Neutrophil (primary cell): ENCODE results near the gene MINK1.
A peak's percentile ranks its signal among the peaks of the same experiment; 100 is the strongest.

Experiments
- H3K27ac ChIP-seq: fragments of 200-600 bp; sonication (generic); 2 replicates; pipeline ENCODE4 v1.5.1; 2016; ENCODE audit warnings: mild to moderate bottlenecking, moderate library complexity
- H3K27me3 ChIP-seq: fragments of 200-600 bp; sonication (generic); 2 replicates; pipeline ENCODE4 v1.6.0; 2016; ENCODE audit warnings: mild to moderate bottlenecking
- H3K36me3 ChIP-seq: fragments of 200-600 bp; sonication (generic); 2 replicates; pipeline ENCODE4 v1.5.1; 2017
- H3K4me1 ChIP-seq, 2 experiments: fragments of 200-600 bp in 1 of 2; sonication (generic) in 1 of 2; 1 replicate in 1 of 2; 2 replicates in 1 of 2; pipeline versions ENCODE4 v1.5.1 to v1.6.1; 2013 to 2016; ENCODE audit warnings: low read depth in 1 of 2, low read length in 1 of 2, mild to moderate bottlenecking in 1 of 2, moderate library complexity in 1 of 2; ENCODE audit not compliant: control insufficient read depth in 1 of 2, insufficient read depth in 1 of 2
- H3K4me3 ChIP-seq, 2 experiments: fragments of 200-600 bp in 1 of 2; sonication (generic) in 1 of 2; 1 replicate in 1 of 2; 2 replicates in 1 of 2; pipeline ENCODE4 v1.5.1; 2013 to 2016; ENCODE audit warnings: low read depth in 1 of 2, low read length in 1 of 2, mild to moderate bottlenecking in 1 of 2, moderate library complexity in 1 of 2
- H3K9me3 ChIP-seq: fragments of 200-600 bp; sonication (generic); 2 replicates; pipeline ENCODE4 v1.5.1; 2016
- TF ChIP-seq, protein P1 (sequence below): fragments of 200-600 bp; sonication (generic); IDR thresholded peaks from 2 replicates; pipeline ENCODE4 v1.5.1; 2016; ENCODE audit warnings: antibody characterized with exemption

The MINK1 gene

DNA sequence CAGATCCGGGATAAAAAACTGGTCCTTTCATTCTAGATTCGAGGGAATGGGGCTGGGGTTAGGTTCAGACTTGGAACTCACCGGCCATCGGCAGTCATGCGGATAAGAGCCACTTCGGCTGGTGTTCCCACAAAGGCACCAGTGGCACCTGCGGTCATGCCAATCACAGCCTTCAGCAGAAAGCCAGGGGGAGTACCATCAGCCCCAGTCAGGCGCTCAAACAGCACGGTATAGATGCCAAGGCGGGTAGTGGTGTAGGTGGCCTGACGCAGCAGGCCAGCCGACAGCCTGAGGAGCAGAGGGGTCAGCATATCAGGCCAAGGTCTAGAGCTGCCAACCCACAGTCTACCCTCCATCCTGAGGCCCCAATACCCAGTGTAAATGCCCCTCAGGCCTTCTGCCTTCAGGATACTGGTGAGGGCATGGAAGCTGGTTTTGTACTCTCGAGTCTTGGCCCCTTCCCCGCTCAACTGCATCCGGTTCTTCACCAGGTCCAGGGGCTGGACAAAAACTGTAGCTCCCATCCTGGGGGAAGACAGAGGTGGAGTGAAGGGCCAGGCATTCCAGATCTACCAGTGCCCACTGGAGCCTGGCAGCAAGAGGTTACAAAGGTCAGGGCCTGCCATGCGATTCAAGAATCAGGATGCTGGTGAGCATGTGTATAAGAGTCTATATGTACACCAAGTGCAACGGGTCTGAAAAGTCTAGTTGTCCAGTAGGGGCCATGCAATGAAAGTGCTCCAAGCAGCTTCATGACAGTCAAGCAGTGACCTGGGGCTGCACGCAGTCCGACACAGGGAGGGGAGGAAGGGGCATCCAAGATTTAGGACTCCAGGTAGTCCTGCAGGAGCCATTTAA is 105.8 kb downstream of the MINK1 start:
- Histone ChIP-seq H3K27me3 (peaks cover 7% of the 10 kb centered on the region), H3K9me3 (no peaks in the 10 kb centered on the region), H3K4me1 (peaks cover 58 to 66% of the 10 kb centered on the region in 2 experiments), H3K36me3 (peaks cover 47% of the 10 kb centered on the region), H3K27ac (peak overlapping the region; percentile 96), H3K4me3 (peak overlapping the region; percentile 83 to 99)
- TF ChIP-seq, protein P1, sequence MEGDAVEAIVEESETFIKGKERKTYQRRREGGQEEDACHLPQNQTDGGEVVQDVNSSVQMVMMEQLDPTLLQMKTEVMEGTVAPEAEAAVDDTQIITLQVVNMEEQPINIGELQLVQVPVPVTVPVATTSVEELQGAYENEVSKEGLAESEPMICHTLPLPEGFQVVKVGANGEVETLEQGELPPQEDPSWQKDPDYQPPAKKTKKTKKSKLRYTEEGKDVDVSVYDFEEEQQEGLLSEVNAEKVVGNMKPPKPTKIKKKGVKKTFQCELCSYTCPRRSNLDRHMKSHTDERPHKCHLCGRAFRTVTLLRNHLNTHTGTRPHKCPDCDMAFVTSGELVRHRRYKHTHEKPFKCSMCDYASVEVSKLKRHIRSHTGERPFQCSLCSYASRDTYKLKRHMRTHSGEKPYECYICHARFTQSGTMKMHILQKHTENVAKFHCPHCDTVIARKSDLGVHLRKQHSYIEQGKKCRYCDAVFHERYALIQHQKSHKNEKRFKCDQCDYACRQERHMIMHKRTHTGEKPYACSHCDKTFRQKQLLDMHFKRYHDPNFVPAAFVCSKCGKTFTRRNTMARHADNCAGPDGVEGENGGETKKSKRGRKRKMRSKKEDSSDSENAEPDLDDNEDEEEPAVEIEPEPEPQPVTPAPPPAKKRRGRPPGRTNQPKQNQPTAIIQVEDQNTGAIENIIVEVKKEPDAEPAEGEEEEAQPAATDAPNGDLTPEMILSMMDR, result no peak

DNA sequence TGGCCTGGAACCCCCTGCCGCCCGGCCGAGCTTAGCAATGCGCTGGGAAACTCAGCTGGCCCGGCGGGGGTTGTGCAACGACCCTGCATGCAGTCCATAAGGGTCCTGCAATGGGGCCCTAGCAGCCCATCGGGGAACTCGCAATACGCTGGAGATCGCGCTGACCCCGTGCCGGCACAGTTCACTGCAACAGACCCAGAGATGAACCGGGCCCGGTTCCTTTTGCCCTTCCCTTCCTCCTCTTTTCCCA is 106.3 kb downstream of the MINK1 start:
- Histone ChIP-seq H3K27me3 (peaks cover 1% of the 10 kb centered on the region), H3K4me1 (peaks cover 58 to 66% of the 10 kb centered on the region in 2 experiments), H3K4me3 (peak overlapping the region; percentile 83 to 99), H3K27ac (peak overlapping the region; percentile 96), H3K36me3 (peaks cover 47% of the 10 kb centered on the region), H3K9me3 (no peaks in the 10 kb centered on the region)
- TF ChIP-seq, protein P1, result no peak

DNA sequence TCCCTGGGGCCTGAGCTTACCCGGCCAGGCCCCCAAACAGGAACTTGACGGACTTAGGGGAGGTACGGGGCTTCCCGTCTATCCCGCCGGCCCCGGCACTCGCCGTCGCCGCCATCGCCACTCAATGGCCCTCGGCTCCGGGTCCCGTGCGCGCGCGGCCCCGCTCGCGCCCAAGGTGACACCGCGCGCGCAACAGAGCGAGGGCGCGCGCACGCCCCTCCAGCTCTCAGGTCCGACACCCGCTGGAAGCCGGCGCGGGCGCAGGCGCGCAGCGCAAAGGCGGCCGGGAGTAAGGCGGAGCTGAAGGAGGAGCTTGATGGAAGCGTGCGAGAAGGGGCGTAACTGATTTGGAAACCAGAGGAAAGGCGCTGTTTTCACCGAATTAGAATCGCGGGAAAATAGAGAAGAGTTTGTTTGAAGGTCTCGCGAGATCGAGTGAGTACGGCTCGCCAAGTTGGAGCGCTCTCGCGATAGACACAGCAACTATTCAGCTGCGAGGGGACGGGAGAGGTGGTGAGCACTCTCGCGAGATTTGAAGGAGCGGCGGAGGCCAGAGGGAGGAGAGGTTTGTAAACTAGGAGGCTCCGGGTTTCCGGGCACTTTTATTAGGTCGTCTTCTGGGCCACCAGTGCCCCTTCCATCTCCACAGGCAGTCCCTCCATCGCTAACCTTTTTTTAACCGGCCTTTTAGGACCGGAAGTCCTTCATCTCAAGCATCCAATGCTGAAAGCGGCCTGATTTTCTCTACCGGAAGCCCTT is 106.8 kb downstream of the MINK1 start, which contains the start of the genes RNF167 and SLC25A11:
Gene RNF167 (plus strand): TSS at position 473 of the 759 bp plus-strand sequence. CDS start 642 bp downstream, outside the sequence.
Gene SLC25A11 (minus strand): TSS at position 251 of the 759 bp plus-strand sequence. CDS start 136 bp downstream, at position 115.
- Histone ChIP-seq H3K9me3 (no peaks in the 10 kb centered on the region), H3K27me3 (no peaks in the 10 kb centered on the region), H3K4me3 (peak within 1 kb of the TSS; percentile 83 to 99), H3K27ac (peak within 1 kb of the TSS; percentile 96), H3K4me1 (peaks cover 60 to 68% of the 10 kb centered on the region in 2 experiments), H3K36me3 (peaks cover 49% of the 10 kb centered on the region)
- TF ChIP-seq, protein P1, result peak; percentile 47

DNA sequence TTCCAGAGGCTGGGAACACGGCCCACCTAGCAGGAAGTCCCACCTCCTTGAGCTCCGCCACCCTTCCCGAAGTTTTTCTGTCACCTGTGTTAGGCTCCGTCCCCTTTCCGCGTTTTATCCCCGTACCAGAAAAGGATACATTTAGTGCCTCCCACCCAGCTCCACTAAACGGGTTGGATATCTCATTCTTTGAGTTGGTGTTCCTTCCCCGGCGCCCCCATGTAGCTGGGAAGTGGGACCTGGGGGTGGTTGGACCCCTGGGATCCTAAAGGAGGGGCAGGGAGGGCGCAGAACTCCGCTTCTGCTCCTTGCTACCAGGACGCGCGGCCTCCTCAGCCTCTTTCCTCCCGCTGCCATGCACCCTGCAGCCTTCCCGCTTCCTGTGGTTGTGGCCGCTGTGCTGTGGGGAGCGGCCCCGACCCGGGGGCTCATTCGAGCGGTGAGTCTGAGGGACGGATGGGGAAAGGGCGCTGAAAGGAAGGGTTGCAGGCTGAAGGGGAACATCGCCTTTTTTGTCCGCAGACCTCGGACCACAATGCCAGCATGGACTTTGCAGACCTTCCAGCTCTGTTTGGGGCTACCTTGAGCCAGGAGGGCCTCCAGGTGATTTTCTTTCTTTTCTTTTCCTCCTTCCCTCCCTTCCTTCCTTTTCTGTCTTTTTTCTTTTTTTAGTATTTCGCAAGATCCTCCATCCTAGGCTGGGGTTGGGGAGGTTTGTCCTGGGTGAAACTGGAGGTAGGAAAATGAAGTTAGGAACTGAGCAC is 107.6 kb downstream of the MINK1 start:
- TF ChIP-seq, protein P1, result no peak
- H3K4me1 ChIP-seq, result peaks cover 68 to 75% of the 10 kb centered on the region in 2 experiments

DNA sequence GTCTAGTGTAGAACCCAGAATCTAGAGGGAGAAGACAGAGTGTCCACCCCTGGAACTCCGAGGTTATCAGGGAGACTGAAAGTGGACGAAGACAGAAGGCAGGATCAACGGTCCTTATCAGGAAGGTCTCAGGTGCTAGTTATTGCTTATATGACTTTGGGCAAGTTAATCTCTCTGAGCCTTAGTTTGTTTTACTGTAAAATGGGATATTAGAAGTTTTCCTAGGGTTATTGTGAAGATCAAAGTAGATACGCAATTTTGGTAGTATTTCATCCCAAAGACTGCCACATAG is 108.1 kb downstream of the MINK1 start:
- Histone ChIP-seq H3K4me3 (peak overlapping the region; percentile 83 to 99), H3K9me3 (no peaks in the 10 kb centered on the region), H3K27me3 (no peaks in the 10 kb centered on the region), H3K36me3 (peaks cover 54% of the 10 kb centered on the region), H3K4me1 (peaks cover 73 to 80% of the 10 kb centered on the region in 2 experiments), H3K27ac (peak overlapping the region; percentile 96)
- TF ChIP-seq, protein P1, result no peak

More for the DNA sequence above, 107.6 kb downstream of the MINK1 start:
- H3K4me3 ChIP-seq, result peak overlapping the region; percentile 83 to 99
- peaks cover 52% of the 10 kb centered on the region for H3K36me3 ChIP-seq
- H3K27me3 ChIP-seq, result no peaks in the 10 kb centered on the region
- H3K9me3 ChIP-seq, result no peaks in the 10 kb centered on the region
- peak overlapping the region; percentile 96 for H3K27ac ChIP-seq
